ENCODE results near the gene DUS2.

GRCh38 chr16:68128577-68129305, 105.7 kb downstream of the DUS2 start:
- no peak for TF ChIP-seq CTCF (IDR thresholded peaks at IDR 0.05)
- no peak for TF ChIP-seq ZFX (IDR thresholded peaks at IDR 0.05; ENCODE audit: borderline replicate concordance)
